ENCODE measurements around the gene LRRC4C.

- TF ChIP-seq, protein P1, sequence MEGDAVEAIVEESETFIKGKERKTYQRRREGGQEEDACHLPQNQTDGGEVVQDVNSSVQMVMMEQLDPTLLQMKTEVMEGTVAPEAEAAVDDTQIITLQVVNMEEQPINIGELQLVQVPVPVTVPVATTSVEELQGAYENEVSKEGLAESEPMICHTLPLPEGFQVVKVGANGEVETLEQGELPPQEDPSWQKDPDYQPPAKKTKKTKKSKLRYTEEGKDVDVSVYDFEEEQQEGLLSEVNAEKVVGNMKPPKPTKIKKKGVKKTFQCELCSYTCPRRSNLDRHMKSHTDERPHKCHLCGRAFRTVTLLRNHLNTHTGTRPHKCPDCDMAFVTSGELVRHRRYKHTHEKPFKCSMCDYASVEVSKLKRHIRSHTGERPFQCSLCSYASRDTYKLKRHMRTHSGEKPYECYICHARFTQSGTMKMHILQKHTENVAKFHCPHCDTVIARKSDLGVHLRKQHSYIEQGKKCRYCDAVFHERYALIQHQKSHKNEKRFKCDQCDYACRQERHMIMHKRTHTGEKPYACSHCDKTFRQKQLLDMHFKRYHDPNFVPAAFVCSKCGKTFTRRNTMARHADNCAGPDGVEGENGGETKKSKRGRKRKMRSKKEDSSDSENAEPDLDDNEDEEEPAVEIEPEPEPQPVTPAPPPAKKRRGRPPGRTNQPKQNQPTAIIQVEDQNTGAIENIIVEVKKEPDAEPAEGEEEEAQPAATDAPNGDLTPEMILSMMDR (IDR thresholded peaks at IDR 0.05) = no peak
- no peak for TF ChIP-seq POLR2AphosphoS5 (IDR thresholded peaks at IDR 0.05; ENCODE audit: low read depth, low read length)
- TF ChIP-seq EP300 (IDR thresholded peaks at IDR 0.05; ENCODE audit: borderline replicate concordance in 1 of 2, low read depth in 1 of 2, low read length in 1 of 2) = no peak
- TF ChIP-seq CHD2 (IDR thresholded peaks at IDR 0.05; ENCODE audit: low read length, partially characterized antibody) = no peak
- TF ChIP-seq, protein P2, sequence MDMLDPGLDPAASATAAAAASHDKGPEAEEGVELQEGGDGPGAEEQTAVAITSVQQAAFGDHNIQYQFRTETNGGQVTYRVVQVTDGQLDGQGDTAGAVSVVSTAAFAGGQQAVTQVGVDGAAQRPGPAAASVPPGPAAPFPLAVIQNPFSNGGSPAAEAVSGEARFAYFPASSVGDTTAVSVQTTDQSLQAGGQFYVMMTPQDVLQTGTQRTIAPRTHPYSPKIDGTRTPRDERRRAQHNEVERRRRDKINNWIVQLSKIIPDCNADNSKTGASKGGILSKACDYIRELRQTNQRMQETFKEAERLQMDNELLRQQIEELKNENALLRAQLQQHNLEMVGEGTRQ (IDR thresholded peaks at IDR 0.05; ENCODE audit: borderline replicate concordance, low read depth, low read length) = no peak
- no peak for TF ChIP-seq MAX (IDR thresholded peaks at IDR 0.05; ENCODE audit: low read depth)
- TF ChIP-seq SMC3 (IDR thresholded peaks at IDR 0.05; ENCODE audit: low read depth, low read length) = no peak
- TF ChIP-seq, protein P3, sequence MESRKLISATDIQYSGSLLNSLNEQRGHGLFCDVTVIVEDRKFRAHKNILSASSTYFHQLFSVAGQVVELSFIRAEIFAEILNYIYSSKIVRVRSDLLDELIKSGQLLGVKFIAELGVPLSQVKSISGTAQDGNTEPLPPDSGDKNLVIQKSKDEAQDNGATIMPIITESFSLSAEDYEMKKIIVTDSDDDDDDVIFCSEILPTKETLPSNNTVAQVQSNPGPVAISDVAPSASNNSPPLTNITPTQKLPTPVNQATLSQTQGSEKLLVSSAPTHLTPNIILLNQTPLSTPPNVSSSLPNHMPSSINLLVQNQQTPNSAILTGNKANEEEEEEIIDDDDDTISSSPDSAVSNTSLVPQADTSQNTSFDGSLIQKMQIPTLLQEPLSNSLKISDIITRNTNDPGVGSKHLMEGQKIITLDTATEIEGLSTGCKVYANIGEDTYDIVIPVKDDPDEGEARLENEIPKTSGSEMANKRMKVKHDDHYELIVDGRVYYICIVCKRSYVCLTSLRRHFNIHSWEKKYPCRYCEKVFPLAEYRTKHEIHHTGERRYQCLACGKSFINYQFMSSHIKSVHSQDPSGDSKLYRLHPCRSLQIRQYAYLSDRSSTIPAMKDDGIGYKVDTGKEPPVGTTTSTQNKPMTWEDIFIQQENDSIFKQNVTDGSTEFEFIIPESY (IDR thresholded peaks at IDR 0.05; ENCODE audit: borderline replicate concordance, low read depth) = no peak
- no peak for TF ChIP-seq YY1 (IDR thresholded peaks at IDR 0.05; ENCODE audit: low read depth)
- TF ChIP-seq TAF1 (IDR thresholded peaks at IDR 0.05; ENCODE audit: borderline replicate concordance, low read depth, low read length) = no peak
- no peak for TF ChIP-seq EZH2phosphoT487 (IDR thresholded peaks at IDR 0.05; ENCODE audit: borderline replicate concordance, low read depth)
- TF ChIP-seq NFIC (IDR thresholded peaks at IDR 0.05; ENCODE audit: borderline replicate concordance) = no peak
- TF ChIP-seq, protein P4, sequence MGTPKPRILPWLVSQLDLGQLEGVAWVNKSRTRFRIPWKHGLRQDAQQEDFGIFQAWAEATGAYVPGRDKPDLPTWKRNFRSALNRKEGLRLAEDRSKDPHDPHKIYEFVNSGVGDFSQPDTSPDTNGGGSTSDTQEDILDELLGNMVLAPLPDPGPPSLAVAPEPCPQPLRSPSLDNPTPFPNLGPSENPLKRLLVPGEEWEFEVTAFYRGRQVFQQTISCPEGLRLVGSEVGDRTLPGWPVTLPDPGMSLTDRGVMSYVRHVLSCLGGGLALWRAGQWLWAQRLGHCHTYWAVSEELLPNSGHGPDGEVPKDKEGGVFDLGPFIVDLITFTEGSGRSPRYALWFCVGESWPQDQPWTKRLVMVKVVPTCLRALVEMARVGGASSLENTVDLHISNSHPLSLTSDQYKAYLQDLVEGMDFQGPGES (IDR thresholded peaks at IDR 0.05; ENCODE audit: low read depth, low read length) = no peak
These were observed 402.4 kb downstream of the LRRC4C start for GRCh38 chr11:41056892-41057569.

All from SK-N-SH (cell line).